Kidney glomerular epithelial cell (primary cell): Measurements from ENCODE around the gene BATF3.

Source experiments
- DNase-seq: peaks from one replicate; lab custom pipeline; 2025; lab: John Stamatoyannopoulos, UW

The BATF3 gene

GRCh38 chr1:212703991-212704564 lies 4.4 kb upstream of the BATF3 start:
- DNase-seq = no peak

- no peak for DNase-seq
Observed at GRCh38 chr1:212702672-212703071, 3.0 kb upstream of the BATF3 start.

GRCh38 chr1:212701910-212702309 lies 2.3 kb upstream of the BATF3 start:
- no peak for DNase-seq

GRCh38 chr1:212700892-212701819 lies 1.5 kb upstream of the BATF3 start:
- no peak for DNase-seq

GRCh38 chr1:212700223-212700891 lies 717 bp upstream of the BATF3 start:
- DNase-seq = no peak

- no peak for DNase-seq
Observed at GRCh38 chr1:212699104-212699624, 476 bp downstream of the BATF3 start.

GRCh38 chr1:212698467-212699103 lies 1.1 kb downstream of the BATF3 start:
- DNase-seq = no peak

- no peak for DNase-seq
Observed at GRCh38 chr1:212696721-212697331, 2.8 kb downstream of the BATF3 start.

GRCh38 chr1:212692774-212693644 lies 6.6 kb downstream of the BATF3 start:
- peak; percentile 21 for DNase-seq

GRCh38 chr1:212691561-212692071 lies 8.0 kb downstream of the BATF3 start:
- DNase-seq = no peak

GRCh38 chr1:212690816-212691403 lies 8.7 kb downstream of the BATF3 start:
- DNase-seq = no peak

GRCh38 chr1:212689758-212690529 lies 9.7 kb downstream of the BATF3 start:
- no peak for DNase-seq

- no peak for DNase-seq
Observed at GRCh38 chr1:212689196-212689725, 10.4 kb downstream of the BATF3 start.

- DNase-seq = no peak
Observed at GRCh38 chr1:212688341-212689047, 11.1 kb downstream of the BATF3 start.

GRCh38 chr1:212687811-212688210 lies 11.8 kb downstream of the BATF3 start:
- DNase-seq = no peak

GRCh38 chr1:212686591-212686990 lies 13.0 kb downstream of the BATF3 start:
- no peak for DNase-seq

- DNase-seq = no peak
Observed at GRCh38 chr1:212686069-212686468, 13.6 kb downstream of the BATF3 start.

GRCh38 chr1:212685429-212685828 lies 14.2 kb downstream of the BATF3 start:
- DNase-seq = no peak
